K562 (cell line): ENCODE measurements around the gene C2orf92. TPM values are rescaled to one million over a fixed set of nuclear protein-coding genes. Genes with fewer than 3 reads are reported as not detected.

Experiments used
- BRD9 ChIP-seq: fragments of 450-650 bp; IDR thresholded peaks from 2 replicates; pipeline ENCODE4 v1.6.1; 2018; ENCODE audit warnings: low read depth; ENCODE audit not compliant: partially characterized antibody
- CBX1 ChIP-seq: sonication (generic); IDR thresholded peaks from 2 replicates; pipeline ENCODE4 v1.6.1; 2016; ENCODE audit warnings: antibody characterized with exemption, low read depth, mild to moderate bottlenecking
- IFI16 ChIP-seq: fragments of 250-450 bp; sonication (Bioruptor Pico); IDR thresholded peaks from 2 replicates; pipeline ENCODE4 v2.1.2; 2022; ENCODE audit warnings: mild to moderate bottlenecking, inconsistent platforms
- MCM7 ChIP-seq, 2 experiments: fragments of 450-650 bp; IDR thresholded peaks; 2 replicates each; pipeline ENCODE4 v1.6.1; 2016 to 2018
- NFRKB ChIP-seq: fragments of 450-650 bp; IDR thresholded peaks from 2 replicates; pipeline ENCODE4 v1.6.1; 2016; ENCODE audit warnings: low read depth
- RAD51 ChIP-seq: fragments of 450-650 bp; IDR thresholded peaks from 2 replicates; pipeline ENCODE4 v1.7.1; 2016; ENCODE audit warnings: low read depth, mild to moderate bottlenecking, borderline replicate concordance
- STAG1 ChIP-seq: sonication (generic); formaldehyde crosslinking; IDR thresholded peaks from 2 replicates; pipeline ENCODE4 v1.5.0; 2020; ENCODE audit warnings: missing genetic modification reagents, borderline replicate concordance
- TFAM ChIP-seq: fragments of 250-450 bp; sonication (Bioruptor Pico); conservative IDR thresholded peaks from 2 replicates; pipeline ENCODE4 v1.5.0; 2021; ENCODE audit warnings: mild to moderate bottlenecking, moderate library complexity
- ZNF592 ChIP-seq: fragments of 450-650 bp; IDR thresholded peaks from 2 replicates; pipeline ENCODE4 v1.6.1; 2017; ENCODE audit warnings: antibody characterized with exemption, mild to moderate bottlenecking
- ZNF764 ChIP-seq: fragments of 250-450 bp; sonication (Bioruptor Pico); IDR thresholded peaks from 2 replicates; pipeline ENCODE4 v1.4.0; 2020; ENCODE audit warnings: low read depth, mild to moderate bottlenecking, moderate library complexity
- polyA plus RNA-seq, 8 experiments: library from polyadenylated mRNA; depleted of rRNA in 4 of 8; stranded (reverse) in 5 of 8; unstranded in 3 of 8; fragments of >200 nt; fragmentation: Nextera tagmentation in 2 of 8; fragmentation: Illumina TruSeq in 1 of 8; extraction: Ambion mirVana in 2 of 8; extraction: Trizol in 1 of 8; gene quantifications; 2 replicates each; pipeline versions ENCODE4 v1.2.1 to v1.2.3, GENCODE V29; 2011 to 2014; ENCODE audit warnings: inconsistent platforms in 1 of 8, missing spikeins in 1 of 8
- total RNA-seq, 7 experiments: library from RNA; depleted of rRNA in 6 of 7; stranded (reverse); fragments of >200 nt in 6 of 7; fragmentation: Illumina TruSeq in 2 of 7; extraction: Trizol in 2 of 7; gene quantifications; 2 replicates each; pipeline versions ENCODE4 v1.2.1 to v1.2.3, GENCODE V29; 2011 to 2021; ENCODE audit warnings: low replicate concordance in 1 of 7
- TF ChIP-seq, protein P1 (sequence below): fragments of 450-650 bp; IDR thresholded peaks from 2 replicates; pipeline ENCODE4 v1.7.0; 2016; ENCODE audit warnings: borderline replicate concordance
- TF ChIP-seq, protein P2 (sequence below), 3 experiments: fragments of 200-800 bp in 1 of 3; sonication (Bioruptor generic) in 1 of 3; sonication (generic) in 1 of 3; formaldehyde crosslinking in 1 of 3; IDR thresholded peaks; 2 replicates each; pipeline versions ENCODE4 v1.6.1 to v1.8.0; 2016 to 2022; ENCODE audit warnings: mild to moderate bottlenecking in 2 of 3, missing compliant biosample characterization in 2 of 3, missing genetic modification characterization in 2 of 3, missing genetic modification reagents in 1 of 3
- TF ChIP-seq, protein P3 (sequence below): sonication (generic); formaldehyde crosslinking; IDR thresholded peaks from 2 replicates; pipeline ENCODE4 v1.8.0; 2022; ENCODE audit warnings: missing genetic modification reagents, mild to moderate bottlenecking, borderline replicate concordance
- TF ChIP-seq, protein P4 (sequence below): fragments of 250-450 bp; sonication (Bioruptor Pico); IDR thresholded peaks from 2 replicates; pipeline ENCODE4 v1.5.0; 2021; ENCODE audit warnings: mild to moderate bottlenecking, moderate library complexity

Gene C2orf92
- total and polyA plus RNA-seq, 9 of the 15 experiments (the other 6 are each of a cell fraction or from before 2014, with no cell fraction given): 0.65 to 6.8 (median 3.6) TPM

DNA sequence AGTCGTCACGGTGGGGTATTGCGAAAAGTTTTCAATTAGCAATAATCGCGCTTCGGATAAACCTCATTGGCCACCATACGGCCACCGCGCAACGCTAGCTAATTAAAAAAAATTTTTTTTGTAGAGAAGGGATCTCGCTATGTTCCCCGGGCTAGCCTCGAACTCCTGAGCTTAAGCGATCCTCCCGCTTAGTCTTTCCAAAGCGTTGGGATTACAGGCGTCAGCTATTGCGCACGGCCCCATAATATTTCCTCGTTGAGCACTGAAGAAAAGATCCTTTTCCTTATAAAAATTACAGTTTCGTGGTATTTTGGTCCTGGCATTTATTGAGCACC is 4.9 kb upstream of the C2orf92 start (continued):
- no peak for TF ChIP-seq CBX1
- TF ChIP-seq, protein P1, sequence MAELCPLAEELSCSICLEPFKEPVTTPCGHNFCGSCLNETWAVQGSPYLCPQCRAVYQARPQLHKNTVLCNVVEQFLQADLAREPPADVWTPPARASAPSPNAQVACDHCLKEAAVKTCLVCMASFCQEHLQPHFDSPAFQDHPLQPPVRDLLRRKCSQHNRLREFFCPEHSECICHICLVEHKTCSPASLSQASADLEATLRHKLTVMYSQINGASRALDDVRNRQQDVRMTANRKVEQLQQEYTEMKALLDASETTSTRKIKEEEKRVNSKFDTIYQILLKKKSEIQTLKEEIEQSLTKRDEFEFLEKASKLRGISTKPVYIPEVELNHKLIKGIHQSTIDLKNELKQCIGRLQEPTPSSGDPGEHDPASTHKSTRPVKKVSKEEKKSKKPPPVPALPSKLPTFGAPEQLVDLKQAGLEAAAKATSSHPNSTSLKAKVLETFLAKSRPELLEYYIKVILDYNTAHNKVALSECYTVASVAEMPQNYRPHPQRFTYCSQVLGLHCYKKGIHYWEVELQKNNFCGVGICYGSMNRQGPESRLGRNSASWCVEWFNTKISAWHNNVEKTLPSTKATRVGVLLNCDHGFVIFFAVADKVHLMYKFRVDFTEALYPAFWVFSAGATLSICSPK: no peak
- TF ChIP-seq, protein P2, sequence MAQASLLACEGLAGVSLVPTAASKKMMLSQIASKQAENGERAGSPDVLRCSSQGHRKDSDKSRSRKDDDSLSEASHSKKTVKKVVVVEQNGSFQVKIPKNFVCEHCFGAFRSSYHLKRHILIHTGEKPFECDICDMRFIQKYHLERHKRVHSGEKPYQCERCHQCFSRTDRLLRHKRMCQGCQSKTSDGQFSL (CRISPR knock-in tag; IDR thresholded peaks at IDR 0.05): no peak
- TF ChIP-seq, protein P2 (tag; IDR thresholded peaks at IDR 0.05): no peak
- no peak for TF ChIP-seq ZNF592
- TF ChIP-seq STAG1 (CRISPR knock-in tag): no peak
- peak; percentile 11; the same call in 1 of the 2 replicates for TF ChIP-seq RAD51
- TF ChIP-seq IFI16 (CRISPR knock-in tag): no peak
- peak; percentile 93 for TF ChIP-seq BRD9
- TF ChIP-seq, protein P3, sequence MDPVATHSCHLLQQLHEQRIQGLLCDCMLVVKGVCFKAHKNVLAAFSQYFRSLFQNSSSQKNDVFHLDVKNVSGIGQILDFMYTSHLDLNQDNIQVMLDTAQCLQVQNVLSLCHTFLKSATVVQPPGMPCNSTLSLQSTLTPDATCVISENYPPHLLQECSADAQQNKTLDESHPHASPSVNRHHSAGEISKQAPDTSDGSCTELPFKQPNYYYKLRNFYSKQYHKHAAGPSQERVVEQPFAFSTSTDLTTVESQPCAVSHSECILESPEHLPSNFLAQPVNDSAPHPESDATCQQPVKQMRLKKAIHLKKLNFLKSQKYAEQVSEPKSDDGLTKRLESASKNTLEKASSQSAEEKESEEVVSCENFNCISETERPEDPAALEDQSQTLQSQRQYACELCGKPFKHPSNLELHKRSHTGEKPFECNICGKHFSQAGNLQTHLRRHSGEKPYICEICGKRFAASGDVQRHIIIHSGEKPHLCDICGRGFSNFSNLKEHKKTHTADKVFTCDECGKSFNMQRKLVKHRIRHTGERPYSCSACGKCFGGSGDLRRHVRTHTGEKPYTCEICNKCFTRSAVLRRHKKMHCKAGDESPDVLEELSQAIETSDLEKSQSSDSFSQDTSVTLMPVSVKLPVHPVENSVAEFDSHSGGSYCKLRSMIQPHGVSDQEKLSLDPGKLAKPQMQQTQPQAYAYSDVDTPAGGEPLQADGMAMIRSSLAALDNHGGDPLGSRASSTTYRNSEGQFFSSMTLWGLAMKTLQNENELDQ (CRISPR knock-in tag): no peak
- TF ChIP-seq, protein P4, sequence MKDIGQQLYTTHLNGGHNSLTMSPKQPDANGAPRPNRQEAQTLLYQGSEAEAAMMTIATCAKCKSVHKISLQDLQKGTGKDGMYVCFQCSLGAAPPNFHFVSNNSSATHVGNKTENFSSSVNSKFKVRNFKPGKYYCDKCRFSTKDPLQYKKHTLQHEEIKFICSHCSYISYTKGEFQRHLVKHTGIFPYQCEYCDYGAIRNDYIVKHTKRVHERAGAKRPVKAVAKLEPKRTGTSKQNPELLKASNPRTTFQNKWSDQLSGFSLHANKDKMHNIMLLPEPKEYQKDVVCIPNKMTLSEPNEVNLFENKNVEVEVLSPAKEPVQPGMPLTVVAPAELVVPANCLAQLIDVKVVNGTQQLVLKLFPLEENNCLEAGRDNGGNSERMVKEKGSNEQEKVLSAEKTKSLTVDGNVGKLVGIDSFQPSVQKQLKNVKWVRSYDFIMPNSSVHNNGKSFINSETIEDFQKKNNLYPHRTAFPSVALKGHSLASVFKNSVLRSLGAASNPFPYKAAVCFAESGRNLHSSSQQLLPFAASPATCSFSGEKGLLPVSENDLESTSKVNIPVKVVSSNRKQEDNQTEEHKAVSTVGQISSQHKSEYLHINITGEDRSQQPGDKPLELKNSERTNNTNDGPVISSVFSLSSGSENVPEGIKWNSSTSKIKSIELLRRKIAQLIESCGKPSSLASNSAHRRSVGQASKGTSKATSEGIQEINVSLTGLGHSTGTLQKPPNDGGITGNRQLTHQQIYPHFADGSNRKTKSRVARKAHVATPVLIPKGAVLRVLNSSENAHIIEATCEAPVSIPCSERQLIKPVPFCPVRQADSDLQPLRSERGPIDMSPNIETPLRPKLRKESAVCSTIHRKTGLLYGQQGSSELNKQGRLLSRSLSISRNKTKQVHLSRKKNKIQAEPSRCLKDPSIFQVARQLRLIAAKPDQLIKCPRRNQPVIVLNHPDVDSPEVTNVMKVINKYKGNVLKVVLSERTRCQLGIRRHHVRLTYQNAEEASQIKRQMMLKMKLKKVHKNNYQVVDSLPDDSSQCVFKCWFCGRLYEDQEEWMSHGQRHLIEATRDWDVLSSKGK: no peak
- TF ChIP-seq TFAM: no peak
- TF ChIP-seq NFRKB: 0 out of 2 replicates have a peak, but pooled peaks have one; percentile 2
- peak; percentile 78; the same call in 1 of the 2 replicates for TF ChIP-seq ZNF764
- TF ChIP-seq MCM7 (IDR thresholded peaks at IDR 0.05): no peak
